GM12878 (cell line): ENCODE data around the gene ZFP90.

ENCODE experiments used
- BMI1 ChIP-seq: fragments of 450-650 bp; IDR thresholded peaks from 2 replicates; pipeline ENCODE4 v1.6.1; 2016; ENCODE audit warnings: mild to moderate bottlenecking, moderate library complexity, borderline replicate concordance
- CEBPZ ChIP-seq: fragments of 150-350 bp; IDR thresholded peaks from 2 replicates; pipeline ENCODE4 v1.6.1; 2016; ENCODE audit warnings: low read depth, low read length
- RFX5 ChIP-seq: IDR thresholded peaks from 2 replicates; pipeline ENCODE4 v1.6.1; 2011; ENCODE audit warnings: low read depth, low read length, improper control_type of control experiment
- TCF12 ChIP-seq: IDR thresholded peaks from 2 replicates; pipeline ENCODE4 v1.6.1; 2011; ENCODE audit warnings: low read depth, mild to moderate bottlenecking, low read length
- YY1 ChIP-seq: IDR thresholded peaks from 2 replicates; pipeline ENCODE4 v1.6.1; 2011; ENCODE audit warnings: low read depth, mild to moderate bottlenecking, low read length
- TF ChIP-seq, protein P1 (sequence below), 3 experiments: IDR thresholded peaks in 2 of 3; conservative IDR thresholded peaks in 1 of 3; 2 replicates each; pipeline ENCODE4 v1.5.1; 2011; ENCODE audit warnings: low read depth in 3 of 3, low read length in 3 of 3, mild to moderate bottlenecking in 3 of 3, control low read depth in 2 of 3, moderate library complexity in 2 of 3, inconsistent platforms in 1 of 3, mixed read lengths in 1 of 3; ENCODE audit not compliant: control insufficient read depth in 2 of 3, insufficient read depth in 1 of 3; ENCODE audit errors: extremely low read depth in 1 of 3

DNA sequence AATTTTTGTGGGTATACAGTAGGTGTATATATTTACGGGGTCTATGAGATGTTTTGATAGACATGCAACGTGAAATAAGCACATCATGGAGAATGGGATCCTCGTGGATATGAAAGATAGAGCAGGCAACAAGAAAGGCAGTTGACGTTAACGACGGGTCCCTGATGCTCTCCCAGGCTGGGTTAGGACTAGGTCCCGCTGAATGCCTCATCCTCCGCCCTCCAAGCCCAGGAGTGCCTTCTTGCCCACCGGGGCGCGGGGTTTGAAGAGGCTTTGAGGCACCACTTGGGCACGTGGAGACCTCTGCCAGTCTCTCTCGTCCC, 9.5 kb upstream of the ZFP90 start:
- no peak for TF ChIP-seq RFX5
- TF ChIP-seq, protein P1, sequence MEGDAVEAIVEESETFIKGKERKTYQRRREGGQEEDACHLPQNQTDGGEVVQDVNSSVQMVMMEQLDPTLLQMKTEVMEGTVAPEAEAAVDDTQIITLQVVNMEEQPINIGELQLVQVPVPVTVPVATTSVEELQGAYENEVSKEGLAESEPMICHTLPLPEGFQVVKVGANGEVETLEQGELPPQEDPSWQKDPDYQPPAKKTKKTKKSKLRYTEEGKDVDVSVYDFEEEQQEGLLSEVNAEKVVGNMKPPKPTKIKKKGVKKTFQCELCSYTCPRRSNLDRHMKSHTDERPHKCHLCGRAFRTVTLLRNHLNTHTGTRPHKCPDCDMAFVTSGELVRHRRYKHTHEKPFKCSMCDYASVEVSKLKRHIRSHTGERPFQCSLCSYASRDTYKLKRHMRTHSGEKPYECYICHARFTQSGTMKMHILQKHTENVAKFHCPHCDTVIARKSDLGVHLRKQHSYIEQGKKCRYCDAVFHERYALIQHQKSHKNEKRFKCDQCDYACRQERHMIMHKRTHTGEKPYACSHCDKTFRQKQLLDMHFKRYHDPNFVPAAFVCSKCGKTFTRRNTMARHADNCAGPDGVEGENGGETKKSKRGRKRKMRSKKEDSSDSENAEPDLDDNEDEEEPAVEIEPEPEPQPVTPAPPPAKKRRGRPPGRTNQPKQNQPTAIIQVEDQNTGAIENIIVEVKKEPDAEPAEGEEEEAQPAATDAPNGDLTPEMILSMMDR (IDR thresholded peaks at IDR 0.05 in 2 of 3, conservative IDR thresholded peaks at IDR 0.05 in 1 of 3; ENCODE audit: control insufficient read depth in 2 of 3, extremely low read depth in 1 of 3, insufficient read depth in 1 of 3, low read depth in 3 of 3, low read length in 3 of 3): no peak
- TF ChIP-seq YY1: no peak
- TF ChIP-seq TCF12: no peak
- no peak for TF ChIP-seq BMI1
- no peak for TF ChIP-seq CEBPZ
